NT2/D1 (cell line): ENCODE results near the gene GEN1.

Experiments
- DNase-seq: peaks from one replicate; pipeline ENCODE4 v3.0.0-alpha.2; 2011; ENCODE audit warnings: low read depth, low spot score
- H3K27me3 ChIP-seq: 2 replicates; pipeline ENCODE4 v1.6.0; 2011; ENCODE audit warnings: mild to moderate bottlenecking; ENCODE audit not compliant: insufficient read length, insufficient read depth
- H3K36me3 ChIP-seq: 2 replicates; pipeline ENCODE4 v1.6.1; 2011; ENCODE audit warnings: mild to moderate bottlenecking, low read length, mixed read lengths; ENCODE audit not compliant: insufficient read depth, insufficient read length
- H3K4me1 ChIP-seq: 2 replicates; pipeline ENCODE4 v1.5.1; 2011; ENCODE audit not compliant: insufficient read depth, insufficient read length
- H3K4me3 ChIP-seq: 2 replicates; pipeline ENCODE4 v1.5.1; 2011; ENCODE audit warnings: low read depth; ENCODE audit not compliant: insufficient read length
- H3K9ac ChIP-seq: 2 replicates; pipeline ENCODE4 v1.6.0; 2011; ENCODE audit warnings: low read depth; ENCODE audit not compliant: insufficient read length
- H3K9me3 ChIP-seq: 2 replicates; pipeline ENCODE4 v1.5.1; 2011; ENCODE audit warnings: mild to moderate bottlenecking, low read length; ENCODE audit not compliant: insufficient read depth
- SUZ12 ChIP-seq: IDR thresholded peaks from 2 replicates; pipeline ENCODE4 v1.6.1; 2011; ENCODE audit not compliant: insufficient read length, insufficient read depth; ENCODE audit errors: extremely low read depth
- YY1 ChIP-seq: IDR thresholded peaks from 2 replicates; pipeline ENCODE4 v1.6.1; 2011; ENCODE audit not compliant: insufficient read length, insufficient read depth
- ZNF274 ChIP-seq: IDR thresholded peaks from 2 replicates; pipeline ENCODE4 v1.6.1; 2011; ENCODE audit warnings: mild to moderate bottlenecking, low read depth, low read length

GEN1 gene, protein sequence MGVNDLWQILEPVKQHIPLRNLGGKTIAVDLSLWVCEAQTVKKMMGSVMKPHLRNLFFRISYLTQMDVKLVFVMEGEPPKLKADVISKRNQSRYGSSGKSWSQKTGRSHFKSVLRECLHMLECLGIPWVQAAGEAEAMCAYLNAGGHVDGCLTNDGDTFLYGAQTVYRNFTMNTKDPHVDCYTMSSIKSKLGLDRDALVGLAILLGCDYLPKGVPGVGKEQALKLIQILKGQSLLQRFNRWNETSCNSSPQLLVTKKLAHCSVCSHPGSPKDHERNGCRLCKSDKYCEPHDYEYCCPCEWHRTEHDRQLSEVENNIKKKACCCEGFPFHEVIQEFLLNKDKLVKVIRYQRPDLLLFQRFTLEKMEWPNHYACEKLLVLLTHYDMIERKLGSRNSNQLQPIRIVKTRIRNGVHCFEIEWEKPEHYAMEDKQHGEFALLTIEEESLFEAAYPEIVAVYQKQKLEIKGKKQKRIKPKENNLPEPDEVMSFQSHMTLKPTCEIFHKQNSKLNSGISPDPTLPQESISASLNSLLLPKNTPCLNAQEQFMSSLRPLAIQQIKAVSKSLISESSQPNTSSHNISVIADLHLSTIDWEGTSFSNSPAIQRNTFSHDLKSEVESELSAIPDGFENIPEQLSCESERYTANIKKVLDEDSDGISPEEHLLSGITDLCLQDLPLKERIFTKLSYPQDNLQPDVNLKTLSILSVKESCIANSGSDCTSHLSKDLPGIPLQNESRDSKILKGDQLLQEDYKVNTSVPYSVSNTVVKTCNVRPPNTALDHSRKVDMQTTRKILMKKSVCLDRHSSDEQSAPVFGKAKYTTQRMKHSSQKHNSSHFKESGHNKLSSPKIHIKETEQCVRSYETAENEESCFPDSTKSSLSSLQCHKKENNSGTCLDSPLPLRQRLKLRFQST

GRCh38 chr2:17753803-17754663 lies at the start of gene GEN1, which contains the start of gene SMC6:
TSS of gene GEN1 (plus strand) at chr2:17754138. CDS start at chr2:17759944, 5,806 bp downstream.
TSS of gene SMC6 (minus strand) at chr2:17753810. CDS start at chr2:17745946, 7,864 bp downstream.
- Histone ChIP-seq H3K4me3 (peak within 1 kb of the TSS; percentile 73), H3K9ac (peak within 1 kb of the TSS; percentile 94), H3K27me3 (no peaks in the 10 kb centered on the region), H3K4me1 (no peaks in the 10 kb centered on the region), H3K36me3 (no peaks in the 10 kb centered on the region), H3K9me3 (no peaks in the 10 kb centered on the region)
- TF ChIP-seq ZNF274 (no peak), SUZ12 (no peak)
- peak; percentile 85 for DNase-seq

GRCh38 chr2:17706845-17707244 lies 47.1 kb upstream of the GEN1 start:
- H3K9ac ChIP-seq, result no peak overlapping the region
- H3K9me3 ChIP-seq, result no peaks in the 10 kb centered on the region
- peaks cover 74% of the 10 kb centered on the region for H3K36me3 ChIP-seq
- no peaks in the 10 kb centered on the region for H3K27me3 ChIP-seq
- TF ChIP-seq ZNF274, result no peak
- no peak for TF ChIP-seq YY1
- no peak for TF ChIP-seq SUZ12
- no peak for DNase-seq
- no peaks in the 10 kb centered on the region for H3K4me1 ChIP-seq
- H3K4me3 ChIP-seq, result no peak overlapping the region

GRCh38 chr2:17708501-17708900 lies 45.4 kb upstream of the GEN1 start:
- Histone ChIP-seq H3K9me3 (no peaks in the 10 kb centered on the region), H3K36me3 (peaks cover 78% of the 10 kb centered on the region), H3K27me3 (no peaks in the 10 kb centered on the region), H3K9ac (no peak overlapping the region), H3K4me3 (no peak overlapping the region), H3K4me1 (no peaks in the 10 kb centered on the region)
- DNase-seq, result no peak
- no peak for TF ChIP-seq SUZ12
- no peak for TF ChIP-seq YY1
- TF ChIP-seq ZNF274, result no peak

DNA sequence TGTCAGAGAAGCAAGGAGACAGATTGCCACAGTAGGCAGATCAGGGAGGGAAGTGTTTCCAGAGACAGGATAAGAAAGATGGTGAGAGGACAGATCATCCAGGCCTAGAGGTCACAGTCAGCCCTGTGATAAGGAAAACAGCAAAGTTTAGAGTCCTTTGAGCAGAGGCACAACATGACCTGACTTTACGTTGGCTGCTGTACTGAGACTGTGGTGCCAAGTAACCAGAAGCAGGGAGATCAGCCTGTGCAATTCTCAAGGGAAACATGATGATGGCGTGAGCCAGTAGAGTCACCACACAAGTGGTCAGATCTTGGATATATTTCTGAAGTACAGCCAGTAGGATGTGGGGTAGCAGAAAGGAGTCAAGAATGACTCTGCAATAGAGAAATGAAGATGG lies 44.0 kb upstream of the GEN1 start:
- no peak for DNase-seq
- Histone ChIP-seq H3K4me3 (no peak overlapping the region), H3K27me3 (no peaks in the 10 kb centered on the region), H3K4me1 (no peaks in the 10 kb centered on the region), H3K36me3 (peaks cover 85% of the 10 kb centered on the region), H3K9ac (no peak overlapping the region), H3K9me3 (no peaks in the 10 kb centered on the region)
- TF ChIP-seq YY1 (no peak), ZNF274 (no peak), SUZ12 (no peak)

DNA sequence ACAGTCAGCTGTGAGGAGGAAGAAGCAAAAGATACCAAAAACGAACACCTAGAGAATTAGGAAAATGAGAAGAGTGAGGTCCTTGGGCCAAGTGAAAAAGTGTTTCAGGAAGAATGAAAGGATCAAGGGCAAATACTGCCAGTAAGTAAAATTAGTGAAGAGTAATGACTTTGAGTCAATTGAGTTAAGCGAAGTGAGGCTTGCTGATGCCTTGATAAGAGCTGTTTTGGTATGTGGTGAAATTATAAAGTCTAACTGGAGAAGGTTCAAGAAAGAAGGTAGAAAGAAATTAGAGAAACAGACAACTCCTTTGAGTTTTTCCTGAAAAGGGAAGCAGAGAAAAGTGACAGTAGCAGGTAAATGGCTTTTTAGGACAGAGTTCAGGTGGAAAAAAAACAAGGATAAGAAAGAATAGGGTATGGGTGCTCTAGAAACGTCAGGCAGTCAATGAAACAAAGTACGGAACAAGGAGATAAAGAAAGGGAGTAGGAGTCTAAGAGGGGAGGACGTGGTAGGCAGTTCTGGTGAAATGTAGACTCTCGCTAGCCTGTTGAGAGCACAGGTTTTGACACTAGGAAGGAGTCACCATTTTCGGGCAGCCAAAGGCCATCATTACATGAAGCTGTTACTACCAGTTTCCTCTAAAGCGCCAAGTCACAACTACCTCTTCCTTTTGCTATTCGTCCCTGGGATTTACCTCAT lies 43.2 kb upstream of the GEN1 start:
- TF ChIP-seq SUZ12 (no peak), ZNF274 (no peak), YY1 (no peak)
- Histone ChIP-seq H3K4me1 (no peaks in the 10 kb centered on the region), H3K9me3 (no peaks in the 10 kb centered on the region), H3K4me3 (no peak overlapping the region), H3K27me3 (no peaks in the 10 kb centered on the region), H3K9ac (no peak overlapping the region), H3K36me3 (peaks cover 87% of the 10 kb centered on the region)
- DNase-seq, result no peak

DNA sequence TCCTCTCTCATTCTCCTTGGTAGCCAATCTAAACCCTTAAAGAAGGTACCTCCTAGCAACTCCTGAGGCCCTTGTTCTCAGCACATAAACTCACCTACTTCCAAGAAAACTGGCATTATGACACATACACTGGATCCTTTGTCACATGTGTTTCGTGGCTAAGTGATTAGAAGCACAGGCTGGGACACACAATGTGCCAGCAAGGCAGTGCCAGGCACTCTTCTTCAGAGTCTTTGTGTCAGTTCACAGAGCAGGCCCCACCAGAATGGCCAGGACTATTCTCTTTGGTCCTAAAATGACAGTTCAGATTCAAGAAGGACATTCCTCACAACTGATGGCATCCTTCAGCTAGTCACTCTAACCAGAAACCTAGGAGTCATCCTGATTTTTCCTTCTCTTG lies 40.6 kb upstream of the GEN1 start:
- Histone ChIP-seq H3K4me1 (no peaks in the 10 kb centered on the region), H3K9me3 (no peaks in the 10 kb centered on the region), H3K36me3 (peaks cover 83% of the 10 kb centered on the region), H3K4me3 (no peak overlapping the region), H3K9ac (no peak overlapping the region), H3K27me3 (no peaks in the 10 kb centered on the region)
- TF ChIP-seq ZNF274, result no peak
- TF ChIP-seq SUZ12, result no peak
- no peak for TF ChIP-seq YY1
- no peak for DNase-seq
